SU-DHL-6 (cell line): Measurements from ENCODE around the gene CNOT1.

Experiments
- H2AFZ ChIP-seq: fragments of 200-600 bp; sonication (generic); 2 replicates; pipeline ENCODE4 v1.6.1; 2014; ENCODE audit warnings: low read depth, mild to moderate bottlenecking, moderate library complexity, mixed read lengths, antibody characterized with exemption, low read length; ENCODE audit not compliant: severe bottlenecking
- H3F3A ChIP-seq: fragments of 200-600 bp; shearing (Covaris generic); 2 replicates; pipeline ENCODE4 v1.6.0; 2016; ENCODE audit warnings: antibody characterized with exemption, mild to moderate bottlenecking; ENCODE audit not compliant: insufficient read depth
- H3K27ac ChIP-seq: fragments of 200-600 bp; sonication (generic); 2 replicates; pipeline ENCODE4 v1.5.1; 2016; ENCODE audit warnings: low read depth, mild to moderate bottlenecking, low read length, moderate library complexity, mixed read lengths
- H3K27me3 ChIP-seq: fragments of 200-600 bp; sonication (generic), shearing (Covaris generic); 2 replicates; pipeline ENCODE4 v1.6.0; 2014; ENCODE audit warnings: mild to moderate bottlenecking, low read length
- H3K36me3 ChIP-seq: fragments of 200-600 bp; sonication (generic); 2 replicates; pipeline ENCODE4 v1.6.1; 2014; ENCODE audit warnings: mild to moderate bottlenecking, low read length, mixed read lengths
- H3K4me2 ChIP-seq: fragments of 300-600, 200-600 bp; shearing (Covaris generic), sonication (generic); 2 replicates; pipeline ENCODE4 v1.6.0; 2014; ENCODE audit warnings: low read length, low read depth, mild to moderate bottlenecking; ENCODE audit not compliant: poor library complexity, severe bottlenecking
- H3K4me3 ChIP-seq: fragments of 200-600 bp; sonication (generic); 2 replicates; pipeline ENCODE4 v1.5.1; 2014; ENCODE audit warnings: antibody characterized with exemption, low read length, mild to moderate bottlenecking, mixed read lengths; ENCODE audit not compliant: insufficient read depth, poor library complexity, severe bottlenecking
- H3K79me2 ChIP-seq: fragments of 200-600 bp; sonication (generic); 2 replicates; pipeline ENCODE4 v1.6.1; 2014; ENCODE audit warnings: mild to moderate bottlenecking, low read length, moderate library complexity; ENCODE audit not compliant: insufficient read depth
- H3K9ac ChIP-seq: fragments of 200-600 bp; sonication (generic); 2 replicates; pipeline ENCODE4 v1.7.0; 2014; ENCODE audit warnings: mild to moderate bottlenecking, low read length
- H3K9me2 ChIP-seq: fragments of 200-600 bp; sonication (generic); replicated peaks from 2 replicates; pipeline ENCODE4 v1.6.1; 2014; ENCODE audit warnings: low read length; ENCODE audit not compliant: insufficient read depth
- H3K9me3 ChIP-seq: fragments of 200-600 bp; sonication (generic); 2 replicates; pipeline ENCODE4 v1.6.1; 2014; ENCODE audit warnings: low read length, mixed read lengths; ENCODE audit not compliant: insufficient read depth
- H4K20me1 ChIP-seq: fragments of 200-600 bp; sonication (generic); 2 replicates; pipeline ENCODE4 v1.6.1; 2014; ENCODE audit warnings: low read depth, mild to moderate bottlenecking, antibody characterized with exemption, low read length, moderate library complexity, mixed read lengths
- CTCF ChIP-seq: fragments of 200-600 bp; sonication (generic); IDR thresholded peaks from one replicate; pipeline ENCODE4 v1.5.1; 2017; ENCODE audit warnings: antibody characterized with exemption, mild to moderate bottlenecking, low read length, moderate library complexity; ENCODE audit not compliant: insufficient read depth, poor library complexity, severe bottlenecking
- EZH2phosphoT487 ChIP-seq: fragments of 200-600 bp; sonication (generic), shearing (Covaris generic); conservative IDR thresholded peaks from 2 replicates; pipeline ENCODE4 v1.6.1; 2018; ENCODE audit warnings: mild to moderate bottlenecking, antibody characterized with exemption, low read length, moderate library complexity, mixed read lengths

Gene CNOT1

GRCh38 chr16:58497468-58497867 lies 132.2 kb downstream of the CNOT1 start:
- TF ChIP-seq EZH2phosphoT487 = no peak
- no peak for TF ChIP-seq CTCF
- no peaks in the 10 kb centered on the region for H3K9me3 ChIP-seq
- H3K4me2 ChIP-seq = no peak overlapping the region
- no peak overlapping the region for H3K27ac ChIP-seq
- no peak overlapping the region for H3K9ac ChIP-seq
- H4K20me1 ChIP-seq = no peaks in the 10 kb centered on the region
- no peaks in the 10 kb centered on the region for H3K27me3 ChIP-seq
- no peaks in the 10 kb centered on the region for H3F3A ChIP-seq
- H2AFZ ChIP-seq = no peak overlapping the region
- H3K9me2 ChIP-seq = no peaks in the 10 kb centered on the region
- no peaks in the 10 kb centered on the region for H3K79me2 ChIP-seq
- no peaks in the 10 kb centered on the region for H3K36me3 ChIP-seq
- no peak overlapping the region for H3K4me3 ChIP-seq

GRCh38 chr16:58495521-58496331 lies 133.9 kb downstream of the CNOT1 start:
- Histone ChIP-seq H3K79me2 (no peaks in the 10 kb centered on the region), H3K27me3 (no peaks in the 10 kb centered on the region), H3K36me3 (no peaks in the 10 kb centered on the region), H3K9me2 (no peaks in the 10 kb centered on the region), H3K9me3 (no peaks in the 10 kb centered on the region), H3K4me3 (no peak overlapping the region), H3K9ac (no peak overlapping the region), H4K20me1 (no peaks in the 10 kb centered on the region), H3K4me2 (no peak overlapping the region), H2AFZ (no peak overlapping the region), H3F3A (no peaks in the 10 kb centered on the region), H3K27ac (no peak overlapping the region)
- no peak for TF ChIP-seq CTCF
- TF ChIP-seq EZH2phosphoT487 = no peak

GRCh38 chr16:58494981-58495520 lies 134.6 kb downstream of the CNOT1 start:
- Histone ChIP-seq H3K9me2 (no peaks in the 10 kb centered on the region), H3K9ac (no peak overlapping the region), H3K27me3 (no peaks in the 10 kb centered on the region)

More at GRCh38 chr16:58494981-58495520, 134.6 kb downstream of the CNOT1 start:
- Histone ChIP-seq H3F3A (no peaks in the 10 kb centered on the region), H3K9me3 (no peaks in the 10 kb centered on the region), H3K4me3 (no peak overlapping the region), H4K20me1 (no peaks in the 10 kb centered on the region), H2AFZ (no peak overlapping the region), H3K79me2 (no peaks in the 10 kb centered on the region), H3K36me3 (no peaks in the 10 kb centered on the region), H3K4me2 (no peak overlapping the region), H3K27ac (no peak overlapping the region)
- TF ChIP-seq EZH2phosphoT487 = no peak
